IPS-18a (cell line): ENCODE measurements around the gene PRKG1.

Source experiments
- H3K27ac ChIP-seq: one replicate; pipeline ENCODE4 v1.5.1; 2013; ENCODE audit warnings: low read length
- H3K27me3 ChIP-seq: one replicate; pipeline ENCODE4 v1.6.1; 2013; ENCODE audit warnings: mild to moderate bottlenecking, low read length; ENCODE audit not compliant: control insufficient read depth, insufficient read depth
- H3K36me3 ChIP-seq: one replicate; pipeline ENCODE4 v1.6.1; 2013; ENCODE audit warnings: low read depth, low read length; ENCODE audit not compliant: control insufficient read depth
- H3K4me1 ChIP-seq: one replicate; pipeline ENCODE4 v1.6.1; 2013; ENCODE audit warnings: low read depth, low read length; ENCODE audit not compliant: control insufficient read depth
- H3K4me3 ChIP-seq: one replicate; pipeline ENCODE4 v1.5.1; 2013; ENCODE audit warnings: low read length
- H3K9ac ChIP-seq: one replicate; pipeline ENCODE4 v1.6.1; 2013; ENCODE audit warnings: mild to moderate bottlenecking, low read length, moderate library complexity
- H3K9me3 ChIP-seq: one replicate; pipeline ENCODE4 v1.6.1; 2013; ENCODE audit warnings: low read depth, low read length; ENCODE audit not compliant: control insufficient read depth

The PRKG1 gene

DNA sequence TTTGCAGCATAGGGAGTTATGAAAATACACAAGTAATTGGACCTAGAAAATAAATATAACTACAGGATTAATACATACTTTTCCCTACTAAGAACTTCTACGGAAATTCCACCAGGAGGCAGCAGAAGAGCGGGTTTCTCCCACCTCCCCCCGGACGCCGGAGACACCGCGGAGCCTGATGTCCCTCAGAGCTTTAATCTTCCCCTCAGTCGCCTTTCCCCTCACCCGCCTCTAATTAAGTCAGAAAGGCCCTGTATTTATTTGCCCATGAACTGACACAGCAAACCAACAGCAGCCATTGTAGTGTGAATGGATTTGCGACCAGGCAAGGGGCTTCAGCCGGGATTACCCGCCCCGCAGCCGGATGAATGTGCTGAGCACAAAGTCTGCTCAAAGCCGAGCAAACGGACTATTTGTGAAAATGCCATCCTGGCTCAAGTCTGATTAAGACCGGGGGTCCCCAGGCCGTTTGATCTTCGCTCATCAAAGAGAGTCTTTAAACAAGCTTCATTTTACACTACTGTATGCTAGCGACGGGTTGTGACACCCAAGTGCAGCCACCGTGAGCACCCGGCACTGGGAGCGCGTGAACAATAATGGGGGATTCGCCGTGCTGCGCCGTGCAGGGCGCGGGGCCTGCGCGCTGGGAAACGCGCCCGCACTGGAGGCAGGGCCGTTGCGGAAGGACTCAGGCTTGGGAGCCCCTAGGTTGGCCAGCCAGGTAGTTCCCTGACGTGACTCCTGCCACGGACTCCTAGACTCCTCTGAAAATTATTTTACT is 1234.2 kb downstream of the PRKG1 start:
- Histone ChIP-seq H3K9ac (peak overlapping the region; percentile 48), H3K4me3 (peak overlapping the region; percentile 71)

DNA sequence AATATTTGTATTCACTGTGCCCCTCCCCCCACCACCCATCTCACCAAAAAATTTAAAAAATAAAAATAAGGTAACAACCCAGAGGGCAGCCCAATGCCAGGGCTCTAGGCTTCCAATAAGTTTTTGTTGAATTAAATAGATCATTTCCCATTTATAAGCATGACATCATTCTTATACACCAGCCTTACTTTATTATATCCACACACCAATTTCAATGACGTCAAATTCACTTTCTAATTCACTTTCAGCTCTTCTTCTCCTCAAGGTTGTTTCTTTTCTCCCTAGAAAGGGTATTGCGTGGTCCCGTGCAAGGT is 1238.6 kb downstream of the PRKG1 start:
- peaks cover 94% of the 10 kb centered on the region for H3K27me3 ChIP-seq
- H3K9me3 ChIP-seq, result no peaks in the 10 kb centered on the region
- no peak overlapping the region for H3K9ac ChIP-seq
- no peaks in the 10 kb centered on the region for H3K36me3 ChIP-seq
- no peak overlapping the region for H3K27ac ChIP-seq
- peaks cover 5% of the 10 kb centered on the region for H3K4me1 ChIP-seq
- peak overlapping the region; percentile 65 for H3K4me3 ChIP-seq

More for the DNA sequence above, 1234.2 kb downstream of the PRKG1 start:
- Histone ChIP-seq H3K36me3 (no peaks in the 10 kb centered on the region), H3K9me3 (no peaks in the 10 kb centered on the region), H3K4me1 (peaks cover 5% of the 10 kb centered on the region), H3K27me3 (peaks cover 54% of the 10 kb centered on the region), H3K27ac (no peak overlapping the region)

DNA sequence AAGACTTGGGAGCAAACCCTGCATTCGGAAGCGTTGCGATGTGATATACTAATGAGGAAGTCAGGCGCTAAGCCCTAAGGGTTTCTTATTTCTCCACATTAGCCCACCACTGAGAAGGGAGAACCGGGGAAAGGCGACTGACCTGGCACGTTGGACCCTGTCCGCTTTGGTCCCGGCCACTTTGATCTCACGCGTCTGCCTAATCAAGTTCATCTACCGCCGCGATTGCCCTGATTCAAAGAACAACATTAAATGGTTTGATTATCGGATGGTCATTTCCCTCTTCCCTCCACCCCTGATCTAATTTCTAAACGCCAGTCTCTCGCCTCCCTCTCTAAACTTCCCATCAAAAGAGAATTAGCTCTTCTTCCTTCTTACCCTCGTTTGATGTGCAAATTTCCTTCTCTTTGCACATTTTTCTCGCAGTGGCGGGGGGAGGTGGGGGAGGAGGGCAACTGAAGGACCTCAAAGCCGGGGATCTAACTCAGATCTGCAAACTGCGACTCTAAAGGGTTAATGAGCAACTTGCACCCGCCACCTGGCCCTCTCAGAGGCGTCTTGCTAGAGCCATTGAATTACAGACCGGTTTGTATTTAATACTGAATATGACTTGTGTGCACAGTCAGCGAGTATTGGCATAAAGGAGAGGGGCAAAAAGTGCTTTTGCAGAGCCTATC is 1239.1 kb downstream of the PRKG1 start:
- peaks cover 8% of the 10 kb centered on the region for H3K4me1 ChIP-seq
- H3K27ac ChIP-seq, result no peak overlapping the region
- H3K27me3 ChIP-seq, result peaks cover 91% of the 10 kb centered on the region
- H3K36me3 ChIP-seq, result no peaks in the 10 kb centered on the region
- H3K9me3 ChIP-seq, result no peaks in the 10 kb centered on the region
- H3K9ac ChIP-seq, result no peak overlapping the region
- peak overlapping the region; percentile 65 for H3K4me3 ChIP-seq

DNA sequence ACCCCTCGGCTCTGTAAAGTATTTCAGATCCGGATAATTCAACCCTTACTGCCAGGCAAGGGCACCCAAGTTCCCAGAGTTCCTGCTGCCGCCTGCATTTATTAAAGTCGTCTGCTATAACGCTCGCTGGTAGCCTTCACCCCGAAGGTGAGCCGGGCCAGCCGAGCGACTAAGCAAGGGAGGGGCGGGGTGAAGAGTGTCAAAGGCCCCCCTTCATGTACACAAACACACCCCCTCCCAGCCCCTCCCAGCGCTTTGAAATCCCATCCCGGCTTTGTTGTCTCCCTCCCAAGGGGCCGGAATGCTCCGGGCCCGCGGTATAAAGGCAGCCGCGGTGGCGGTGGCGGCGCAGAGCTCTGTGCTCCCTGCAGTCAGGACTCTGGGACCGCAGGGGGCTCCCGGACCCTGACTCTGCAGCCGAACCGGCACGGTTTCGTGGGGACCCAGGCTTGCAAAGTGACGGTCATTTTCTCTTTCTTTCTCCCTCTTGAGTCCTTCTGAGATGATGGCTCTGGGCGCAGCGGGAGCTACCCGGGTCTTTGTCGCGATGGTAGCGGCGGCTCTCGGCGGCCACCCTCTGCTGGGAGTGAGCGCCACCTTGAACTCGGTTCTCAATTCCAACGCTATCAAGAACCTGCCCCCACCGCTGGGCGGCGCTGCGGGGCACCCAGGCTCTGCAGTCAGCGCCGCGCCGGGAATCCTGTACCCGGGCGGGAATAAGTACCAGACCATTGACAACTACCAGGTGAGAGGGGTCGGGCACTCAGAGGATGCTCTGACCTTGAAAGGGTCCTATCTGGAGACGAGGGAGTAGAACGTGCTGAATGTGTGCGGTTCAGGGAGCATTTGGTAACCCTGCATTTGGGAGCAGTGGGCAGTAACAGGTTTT is 1239.9 kb downstream of the PRKG1 start, which contains the start of gene DKK1:
Gene DKK1 (plus strand): TSS at position 349 of the 889 bp plus-strand sequence. CDS start 154 bp downstream, at position 503.
- Histone ChIP-seq H3K36me3 (no peaks in the 10 kb centered on the region), H3K9ac (no peak within 1 kb of the TSS), H3K27ac (no peak within 1 kb of the TSS), H3K9me3 (no peaks in the 10 kb centered on the region), H3K4me1 (peaks cover 8% of the 10 kb centered on the region), H3K4me3 (peak within 1 kb of the TSS; percentile 65), H3K27me3 (peaks cover 83% of the 10 kb centered on the region)

DNA sequence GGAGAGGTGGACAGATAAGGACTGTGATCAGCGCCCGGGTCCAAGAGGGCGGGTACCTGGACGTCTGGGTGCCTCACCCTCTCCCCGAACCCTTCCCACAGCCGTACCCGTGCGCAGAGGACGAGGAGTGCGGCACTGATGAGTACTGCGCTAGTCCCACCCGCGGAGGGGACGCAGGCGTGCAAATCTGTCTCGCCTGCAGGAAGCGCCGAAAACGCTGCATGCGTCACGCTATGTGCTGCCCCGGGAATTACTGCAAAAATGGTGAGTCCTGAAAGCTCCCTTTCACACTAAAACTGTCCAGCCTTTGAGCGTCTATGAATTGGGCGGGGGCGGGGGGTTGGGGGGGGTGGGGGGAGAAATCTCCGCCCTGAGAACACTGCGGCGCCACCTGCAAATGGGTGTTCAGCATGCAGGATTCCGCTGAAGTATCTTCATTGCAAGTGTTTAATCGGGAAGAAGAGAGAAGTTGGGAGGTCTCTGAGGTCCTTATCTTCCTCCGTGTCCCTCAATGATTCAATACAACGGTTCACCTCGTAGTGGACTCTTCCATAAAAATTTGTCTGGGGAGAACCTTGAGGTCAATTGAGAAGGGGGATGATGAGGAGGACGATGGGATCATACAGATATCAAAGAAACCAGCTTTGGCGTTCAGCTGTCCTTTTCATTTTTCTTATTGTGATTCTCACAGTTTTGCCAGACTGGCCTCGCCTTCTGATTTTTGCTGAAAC is 1240.7 kb downstream of the PRKG1 start:
- Histone ChIP-seq H3K9me3 (no peaks in the 10 kb centered on the region), H3K9ac (no peak overlapping the region), H3K36me3 (no peaks in the 10 kb centered on the region), H3K27me3 (peaks cover 75% of the 10 kb centered on the region), H3K27ac (no peak overlapping the region), H3K4me3 (peak overlapping the region; percentile 65), H3K4me1 (peaks cover 8% of the 10 kb centered on the region)

DNA sequence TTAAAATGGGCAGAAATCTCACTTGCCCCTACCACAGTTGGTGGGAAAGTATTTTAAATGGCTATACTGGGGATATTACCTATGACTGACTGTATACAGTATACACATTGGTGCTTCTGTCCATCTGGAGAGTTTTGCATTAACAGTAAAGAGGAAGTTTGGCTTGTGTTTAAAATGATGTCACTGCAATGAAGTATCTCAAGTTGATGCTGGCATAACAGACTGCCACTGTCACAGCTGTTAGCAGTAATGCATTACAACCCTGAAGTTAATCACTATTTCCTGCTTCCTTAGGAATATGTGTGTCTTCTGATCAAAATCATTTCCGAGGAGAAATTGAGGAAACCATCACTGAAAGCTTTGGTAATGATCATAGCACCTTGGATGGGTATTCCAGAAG is 1241.7 kb downstream of the PRKG1 start:
- no peaks in the 10 kb centered on the region for H3K9me3 ChIP-seq
- no peak overlapping the region for H3K4me3 ChIP-seq
- H3K36me3 ChIP-seq, result no peaks in the 10 kb centered on the region
- peaks cover 8% of the 10 kb centered on the region for H3K4me1 ChIP-seq
- H3K27ac ChIP-seq, result no peak overlapping the region
- no peak overlapping the region for H3K9ac ChIP-seq
- H3K27me3 ChIP-seq, result peaks cover 65% of the 10 kb centered on the region

DNA sequence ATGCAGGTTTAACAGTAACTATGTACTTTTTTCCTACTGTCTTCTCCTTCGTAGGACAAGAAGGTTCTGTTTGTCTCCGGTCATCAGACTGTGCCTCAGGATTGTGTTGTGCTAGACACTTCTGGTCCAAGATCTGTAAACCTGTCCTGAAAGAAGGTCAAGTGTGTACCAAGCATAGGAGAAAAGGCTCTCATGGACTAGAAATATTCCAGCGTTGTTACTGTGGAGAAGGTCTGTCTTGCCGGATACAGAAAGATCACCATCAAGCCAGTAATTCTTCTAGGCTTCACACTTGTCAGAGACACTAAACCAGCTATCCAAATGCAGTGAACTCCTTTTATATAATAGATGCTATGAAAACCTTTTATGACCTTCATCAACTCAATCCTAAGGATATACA is 1242.2 kb downstream of the PRKG1 start:
- H3K4me1 ChIP-seq, result peaks cover 8% of the 10 kb centered on the region
- H3K27ac ChIP-seq, result no peak overlapping the region
- H3K4me3 ChIP-seq, result no peak overlapping the region
- no peak overlapping the region for H3K9ac ChIP-seq
- no peaks in the 10 kb centered on the region for H3K9me3 ChIP-seq
- H3K36me3 ChIP-seq, result no peaks in the 10 kb centered on the region
- H3K27me3 ChIP-seq, result peaks cover 60% of the 10 kb centered on the region

DNA sequence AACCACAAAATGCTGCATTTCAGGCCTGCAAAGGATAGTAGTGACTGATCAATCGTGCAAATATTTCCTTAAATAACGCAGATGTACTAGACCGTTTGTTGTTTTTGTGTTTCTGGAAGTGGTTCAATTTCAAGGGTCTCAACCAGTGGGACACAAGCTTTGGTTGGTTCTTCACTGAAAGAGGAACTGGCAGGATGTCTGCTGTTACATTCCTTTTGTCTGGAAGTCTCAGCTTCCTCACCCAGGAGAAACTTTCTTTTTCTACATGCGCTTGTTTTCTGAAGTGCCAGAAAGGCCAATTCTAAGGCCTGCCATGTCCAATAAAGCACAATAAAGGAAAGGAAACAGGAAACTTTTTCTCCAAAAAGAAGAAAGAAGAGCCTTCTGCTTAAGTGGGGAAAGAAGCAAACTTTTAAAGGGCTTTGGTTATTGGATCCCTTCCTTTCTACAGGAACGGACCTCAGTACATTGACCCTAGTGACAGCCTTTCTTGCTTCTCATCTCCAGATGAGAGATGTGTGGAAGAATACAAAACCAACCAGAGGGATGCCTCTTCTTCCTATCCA is 1243.9 kb downstream of the PRKG1 start:
- no peak overlapping the region for H3K9ac ChIP-seq
- peaks cover 5% of the 10 kb centered on the region for H3K4me1 ChIP-seq
- peaks cover 43% of the 10 kb centered on the region for H3K27me3 ChIP-seq
- no peaks in the 10 kb centered on the region for H3K36me3 ChIP-seq
- no peak overlapping the region for H3K27ac ChIP-seq
- no peak overlapping the region for H3K4me3 ChIP-seq
- H3K9me3 ChIP-seq, result no peaks in the 10 kb centered on the region

DNA sequence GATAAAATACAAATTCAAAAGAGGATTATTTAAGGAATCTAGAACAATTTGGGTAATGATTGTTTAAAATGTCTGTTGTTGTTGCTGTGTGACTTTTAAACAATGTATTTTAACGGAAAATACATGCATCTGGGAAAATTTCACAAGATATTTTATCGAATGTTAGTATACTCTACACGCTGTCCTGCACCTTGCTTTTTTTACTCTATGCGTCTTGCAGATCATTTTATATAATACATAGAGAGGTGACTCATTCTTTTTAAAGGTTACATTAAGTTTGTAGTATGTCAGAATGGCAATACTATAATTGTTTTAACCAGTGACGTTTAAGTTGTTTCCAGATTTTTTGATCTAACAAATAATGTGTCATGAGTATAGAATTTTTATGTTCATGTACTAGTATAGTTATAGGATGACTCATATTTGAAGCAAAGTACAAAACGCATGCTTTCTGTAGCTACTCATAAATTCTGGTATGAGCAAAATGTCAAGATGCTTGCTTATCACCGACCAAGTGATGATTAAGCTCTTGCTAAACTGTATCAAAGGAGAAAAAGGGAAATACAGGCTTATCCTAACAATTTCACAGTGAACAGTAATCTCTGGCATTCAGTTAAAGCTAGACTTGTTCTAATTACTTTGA is 1244.7 kb downstream of the PRKG1 start:
- no peak overlapping the region for H3K9ac ChIP-seq
- peaks cover 35% of the 10 kb centered on the region for H3K27me3 ChIP-seq
- no peak overlapping the region for H3K27ac ChIP-seq
- H3K9me3 ChIP-seq, result no peaks in the 10 kb centered on the region
- H3K4me1 ChIP-seq, result peaks cover 3% of the 10 kb centered on the region
- H3K4me3 ChIP-seq, result no peak overlapping the region
- H3K36me3 ChIP-seq, result no peaks in the 10 kb centered on the region

DNA sequence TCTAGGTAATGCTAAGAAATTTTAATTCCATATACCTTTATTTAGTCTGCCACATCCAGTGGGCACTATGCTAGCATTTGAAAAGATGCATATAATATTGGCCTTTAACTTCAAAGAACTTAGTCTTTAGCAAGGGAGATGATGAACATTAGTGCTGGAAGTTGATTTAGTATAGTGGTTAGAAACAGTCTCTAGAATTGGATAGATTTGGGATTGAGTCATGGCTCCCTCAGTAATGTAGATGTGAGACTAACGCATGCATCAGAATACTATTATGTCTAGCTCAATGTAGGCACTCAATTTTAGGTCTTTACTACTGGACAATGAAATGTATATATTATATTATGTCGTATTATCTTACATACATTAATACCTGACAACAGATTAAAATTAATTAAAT is 1245.6 kb downstream of the PRKG1 start:
- Histone ChIP-seq H3K36me3 (no peaks in the 10 kb centered on the region), H3K9me3 (no peaks in the 10 kb centered on the region), H3K4me1 (peaks cover 3% of the 10 kb centered on the region), H3K9ac (no peak overlapping the region), H3K27ac (no peak overlapping the region), H3K4me3 (no peak overlapping the region), H3K27me3 (peaks cover 25% of the 10 kb centered on the region)
